ENCODE measurements around the gene ATF6. TPM values are rescaled to one million over a fixed set of nuclear protein-coding genes. Genes with fewer than 3 reads are reported as not detected.
A peak's percentile ranks its signal among the peaks of the same experiment; 100 is the strongest.

Gene ATF6
- total and polyA plus RNA-seq, 2 of the 8 experiments (the other 6 are each of a cell fraction or from before 2014, with no cell fraction given), result 4.6 to 10.0 TPM

DNA sequence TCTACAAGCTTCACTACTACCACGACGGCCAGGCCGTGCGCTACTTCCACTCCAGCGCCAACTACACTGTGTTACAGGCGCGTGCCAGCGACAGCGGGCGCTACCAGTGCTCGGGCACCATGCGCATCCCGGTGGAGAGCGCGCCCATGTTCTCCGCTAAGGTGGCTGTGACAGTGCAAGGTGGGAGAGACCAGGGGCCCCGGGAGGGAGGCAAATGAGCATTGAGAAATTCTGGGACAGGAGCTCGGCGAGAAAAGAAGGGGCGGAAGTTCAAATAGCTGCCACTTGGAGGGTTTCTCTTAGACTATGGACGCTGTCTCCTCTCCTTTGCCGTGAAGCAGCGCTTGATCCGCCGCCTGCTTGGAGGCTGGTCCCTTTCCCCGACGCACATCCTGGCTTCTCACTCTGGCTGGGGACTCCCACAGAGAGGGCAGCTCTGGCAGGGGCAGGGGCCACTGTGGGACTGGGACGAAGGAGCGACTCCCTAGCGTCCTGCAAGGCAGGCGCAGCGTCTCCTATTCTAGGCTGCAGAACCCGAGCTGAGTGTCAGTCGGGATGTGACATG, 40.1 kb upstream of the ATF6 start:
- Histone ChIP-seq H2BK120ac (replicated peaks; ENCODE audit: low read depth, low read length) (no peak overlapping the region), H2BK20ac (ENCODE audit: low read length) (0 out of 2 replicates have a peak overlapping the region, but pooled peaks have one; percentile 39), H2AK5ac (ENCODE audit: low read depth, low read length) (peak overlapping the region; percentile 46; the same call in 1 of the 2 replicates), H3K36me3 (ENCODE audit: control insufficient read depth in 2 of 4, insufficient read depth in 4 of 4, low read length in 3 of 4) (no peaks in the 10 kb centered on the region), H3K23me2 (ENCODE audit: low read depth, low read length) (peaks cover 12% of the 10 kb centered on the region), H3K4me2 (ENCODE audit: insufficient read depth in 1 of 2, low read depth in 2 of 2, low read length in 2 of 2) (peak overlapping the region; percentile 89 to 100), H4K5ac (ENCODE audit: insufficient read length, low read depth, low read length) (no peak overlapping the region), H3K23ac (ENCODE audit: insufficient read length) (no peak overlapping the region), H4K8ac (ENCODE audit: extremely low read depth, insufficient read depth, low read length) (no peak overlapping the region), H3K9me3 (ENCODE audit: insufficient read depth in 2 of 2, low read depth in 1 of 2, low read length in 1 of 2) (no peaks in the 10 kb centered on the region), H3K4ac (replicated peaks; ENCODE audit: insufficient read length, low read depth, low read length) (no peak overlapping the region), H2BK5ac (ENCODE audit: low read depth, low read length) (peak overlapping the region; percentile 67; the same call in 1 of the 2 replicates), H3K27me3 (replicated peaks in 1 of 4; ENCODE audit: control insufficient read depth in 3 of 4, extremely low read depth in 1 of 4, insufficient read depth in 3 of 4, low read length in 3 of 4) (peaks cover 12 to 25% (median 22%) of the 10 kb centered on the region in 4 experiments), H3K4me3 (ENCODE audit: extremely low read depth in 1 of 4, insufficient read depth in 2 of 4, low read depth in 3 of 4, low read length in 4 of 4) (peak overlapping the region; percentile 69 to 85 (median 78)), H4K91ac (replicated peaks; ENCODE audit: insufficient read length, low read length) (no peak overlapping the region), H2AFZ (ENCODE audit: low read length) (peak overlapping the region; percentile 88; the same call in 1 of the 2 replicates), H3K4me1 (replicated peaks in 1 of 4; ENCODE audit: control insufficient read depth in 3 of 4, insufficient read depth in 4 of 4, low read length in 3 of 4) (peaks cover 2 to 8% (median 4%) of the 10 kb centered on the region in 4 experiments), H2BK12ac (ENCODE audit: low read depth, low read length) (no peak overlapping the region; the same call in 1 of the 2 replicates), H3K79me2 (ENCODE audit: control insufficient read depth in 1 of 2, insufficient read depth in 2 of 2, low read length in 2 of 2) (no peaks in the 10 kb centered on the region), H3K56ac (replicated peaks; ENCODE audit: insufficient read length, low read depth, low read length) (no peak overlapping the region), H3K14ac (ENCODE audit: insufficient read length) (no peak overlapping the region), H2BK15ac (ENCODE audit: low read length) (peak overlapping the region; percentile 76; the same call in 1 of the 2 replicates), H3K18ac (ENCODE audit: extremely low read depth, low read length) (peak overlapping the region; percentile 26; the same call in 1 of the 2 replicates), H3K79me1 (ENCODE audit: low read depth, low read length) (no peaks in the 10 kb centered on the region), H3K27ac (ENCODE audit: low read depth, low read length) (no peak overlapping the region), H3K9ac (replicated peaks in 1 of 4; ENCODE audit: extremely low read depth in 1 of 4, low read depth in 3 of 4, low read length in 3 of 4) (no peak overlapping the region), H4K20me1 (replicated peaks in 1 of 2; ENCODE audit: control insufficient read depth in 1 of 2, insufficient read depth in 2 of 2, low read length in 2 of 2) (no peaks in the 10 kb centered on the region)
- 2% methylated on average over 27 of the region's 34 CpGs; no CpG with 5 or more reads in 1 of the 2 experiments for WGBS, 2 experiments (ENCODE audit: extremely low coverage in 1 of 2, insufficient coverage in 1 of 2, insufficient read length in 1 of 2, insufficient replicate concordance in 2 of 2, low coverage in 1 of 2, low lambda C conversion rate in 2 of 2, missing lambda C conversion rate in 1 of 2)
- FAIRE-seq (no peak), DNase-seq (ENCODE audit: low read depth in 1 of 2, low spot score in 2 of 2) (peak in 1 of 2 experiments; percentile 77)
- POLR2A ChIA-PET (ENCODE audit: partially characterized antibody), result interaction anchor here (1.2 to 2.7 kb wide), 6 partner anchors 11 to 114 kb away, joined by 6 to 27 read pairs (median 8); partner anchors contain the start of genes DUSP12 and FCRLA
- CTCF ChIA-PET (ENCODE audit: partially characterized antibody), result interaction anchor here (0.6 to 4.8 kb wide), 14 partner anchors 8 to 341 kb away, joined by 3 to 52 read pairs (median 4); partner anchors contain the start of gene DUSP12
- TF ChIP-seq RNF2 (IDR thresholded peaks at IDR 0.05; ENCODE audit: borderline replicate concordance, low read depth, low read length, missing control alignments, poor library complexity, severe bottlenecking) (peak; percentile 42), PHF8 (conservative IDR thresholded peaks at IDR 0.05; ENCODE audit: low read depth, low read length) (no peak), ASH2L (IDR thresholded peaks at IDR 0.05; ENCODE audit: low read length) (no peak), SAP30 (IDR thresholded peaks at IDR 0.05; ENCODE audit: insufficient read depth, insufficient replicate concordance, low read length) (peak; percentile 8), EZH2 (IDR thresholded peaks at IDR 0.05; ENCODE audit: low read depth, low read length, severe bottlenecking) (peak; percentile 74), HDAC2 (IDR thresholded peaks at IDR 0.05; ENCODE audit: borderline replicate concordance in 1 of 2, low read depth in 2 of 2, low read length in 2 of 2) (no peak), EGR1 (IDR thresholded peaks at IDR 0.05; ENCODE audit: borderline replicate concordance, low read depth, low read length) (no peak), BACH1 (IDR thresholded peaks at IDR 0.05; ENCODE audit: low read length) (no peak), HDAC6 (IDR thresholded peaks at IDR 0.05; ENCODE audit: low read depth, low read length) (no peak)

Data from H1 (cell line).